NCI-H1694 (cell line): ENCODE measurements around the gene LMF1.
"Not testable (repeated sequence)": the region's sequence is repeated elsewhere in the genome, so short reads cannot be mapped to it uniquely, and the experiment has no call there.

Experiments used
- DNase-seq: peaks from one replicate; lab custom pipeline; 2025; lab: John Stamatoyannopoulos, UW

Gene LMF1

GRCh38 chr16:895371-895770 is 75.4 kb downstream of the LMF1 start:
- no peak for DNase-seq

- no peak for DNase-seq
Measured at GRCh38 chr16:894841-895240, 75.9 kb downstream of the LMF1 start.

- no peak for DNase-seq
Measured at GRCh38 chr16:894136-894535, 76.6 kb downstream of the LMF1 start.

- no peak for DNase-seq
Measured at GRCh38 chr16:893360-893759, 77.4 kb downstream of the LMF1 start.

GRCh38 chr16:892536-893255 is 78.1 kb downstream of the LMF1 start:
- DNase-seq = no peak

- DNase-seq = no peak
Measured at GRCh38 chr16:892006-892405, 78.8 kb downstream of the LMF1 start.

GRCh38 chr16:891353-891740 is 79.4 kb downstream of the LMF1 start:
- DNase-seq = no peak

GRCh38 chr16:890716-891352 is 80.0 kb downstream of the LMF1 start:
- DNase-seq = no peak

GRCh38 chr16:890217-890616 is 80.6 kb downstream of the LMF1 start:
- DNase-seq = no peak

GRCh38 chr16:889586-889985 is 81.2 kb downstream of the LMF1 start:
- DNase-seq = no peak

- no peak for DNase-seq
Measured at GRCh38 chr16:888901-889570, 81.7 kb downstream of the LMF1 start.

- DNase-seq = not testable (repeated sequence)
Measured at GRCh38 chr16:888456-888855, 82.3 kb downstream of the LMF1 start.

GRCh38 chr16:887846-888245 is 82.9 kb downstream of the LMF1 start:
- DNase-seq = no peak

GRCh38 chr16:886802-887731 is 83.7 kb downstream of the LMF1 start:
- no peak for DNase-seq

- no peak for DNase-seq
Measured at GRCh38 chr16:886084-886543, 84.7 kb downstream of the LMF1 start.

- DNase-seq = no peak
Measured at GRCh38 chr16:885391-885790, 85.4 kb downstream of the LMF1 start.

GRCh38 chr16:884232-884631 is 86.6 kb downstream of the LMF1 start:
- DNase-seq = no peak

GRCh38 chr16:883781-884180 is 87.0 kb downstream of the LMF1 start:
- DNase-seq = no peak

- DNase-seq = no peak
Measured at GRCh38 chr16:883340-883739, 87.4 kb downstream of the LMF1 start.

- not testable (repeated sequence) for DNase-seq
Measured at GRCh38 chr16:882671-883070, 88.1 kb downstream of the LMF1 start.

- no peak for DNase-seq
Measured at GRCh38 chr16:882256-882655, 88.5 kb downstream of the LMF1 start.
